ENCODE results near the gene MMP26. TPM values are rescaled to one million over a fixed set of nuclear protein-coding genes. Genes with fewer than 3 reads are reported as not detected.
"Not testable (repeated sequence)": the region's sequence is repeated elsewhere in the genome, so short reads cannot be mapped to it uniquely, and the experiment has no call there.

The MMP26 gene
- total RNA-seq, 2 donors from 2014 or later = not detected

GRCh38 chr11:4700436-4700820 lies 4.2 kb upstream of the MMP26 start:
- Histone ChIP-seq H3K9ac (ENCODE audit: low read depth in 2 of 2, low read length in 2 of 2) (no peak overlapping the region), H3K27ac (no peak overlapping the region), H3K27me3 (no peaks in the 10 kb centered on the region), H3K4me1 (no peaks in the 10 kb centered on the region), H3K9me3 (no peaks in the 10 kb centered on the region), H3K4me3 (no peak overlapping the region), H3K36me3 (no peaks in the 10 kb centered on the region)
- no peak for TF ChIP-seq CTCF (IDR thresholded peaks at IDR 0.05)
- DNase-seq = no peak
- intact Hi-C loops (cut with DNase I) = no loop called here

- TF ChIP-seq CTCF (IDR thresholded peaks at IDR 0.05) = no peak
- Histone ChIP-seq H3K36me3 (no peaks in the 10 kb centered on the region), H3K9me3 (no peaks in the 10 kb centered on the region), H3K27ac (no peak overlapping the region), H3K9ac (ENCODE audit: low read depth in 2 of 2, low read length in 2 of 2) (no peak overlapping the region), H3K4me1 (no peaks in the 10 kb centered on the region), H3K27me3 (no peaks in the 10 kb centered on the region), H3K4me3 (no peak overlapping the region)
- no peak for DNase-seq
- intact Hi-C loops (cut with DNase I) = no loop called here
Observed at GRCh38 chr11:4704790-4705334, 278 bp downstream of the MMP26 start.

- no peaks in the 10 kb centered on the region for H3K27me3 ChIP-seq
- no peaks in the 10 kb centered on the region for H3K36me3 ChIP-seq
- H3K4me3 ChIP-seq = no peak overlapping the region
- H3K9ac ChIP-seq (ENCODE audit: low read depth in 2 of 2, low read length in 2 of 2) = no peak overlapping the region
- TF ChIP-seq CTCF (IDR thresholded peaks at IDR 0.05) = no peak
- intact Hi-C loops (cut with DNase I) = no loop called here
- H3K27ac ChIP-seq = no peak overlapping the region
- no peak for DNase-seq
- no peaks in the 10 kb centered on the region for H3K9me3 ChIP-seq
- H3K4me1 ChIP-seq = no peaks in the 10 kb centered on the region
Observed at GRCh38 chr11:4713241-4713640, 8.7 kb downstream of the MMP26 start.

GRCh38 chr11:4714300-4714699 lies 9.7 kb downstream of the MMP26 start:
- Histone ChIP-seq H3K4me3 (no peak overlapping the region), H3K4me1 (no peaks in the 10 kb centered on the region), H3K27ac (no peak overlapping the region), H3K36me3 (no peaks in the 10 kb centered on the region), H3K27me3 (no peaks in the 10 kb centered on the region), H3K9ac (ENCODE audit: low read depth in 2 of 2, low read length in 2 of 2) (no peak overlapping the region), H3K9me3 (no peaks in the 10 kb centered on the region)
- intact Hi-C loops (cut with DNase I) = no loop called here
- no peak for TF ChIP-seq CTCF (IDR thresholded peaks at IDR 0.05)
- no peak for DNase-seq

- not testable (repeated sequence) for DNase-seq, H3K36me3 ChIP-seq
Observed at GRCh38 chr11:4722616-4723534, 18.3 kb downstream of the MMP26 start.

GRCh38 chr11:4727171-4727570 lies 22.6 kb downstream of the MMP26 start:
- Histone ChIP-seq H3K9ac (ENCODE audit: low read depth in 2 of 2, low read length in 2 of 2) (no peak overlapping the region), H3K4me3 (no peak overlapping the region), H3K27me3 (no peaks in the 10 kb centered on the region), H3K36me3 (no peaks in the 10 kb centered on the region), H3K9me3 (no peaks in the 10 kb centered on the region), H3K4me1 (no peaks in the 10 kb centered on the region), H3K27ac (no peak overlapping the region)
- no peak for TF ChIP-seq CTCF (IDR thresholded peaks at IDR 0.05)
- DNase-seq = no peak
- intact Hi-C loops (cut with DNase I) = no loop called here

More at GRCh38 chr11:4722616-4723534, 18.3 kb downstream of the MMP26 start:
- H3K9ac ChIP-seq (ENCODE audit: low read depth in 2 of 2, low read length in 2 of 2); H3K9me3 ChIP-seq; H3K4me3 ChIP-seq; H3K27me3 ChIP-seq; H3K27ac ChIP-seq; H3K4me1 ChIP-seq; intact Hi-C loops (cut with DNase I): not testable (repeated sequence)

Measured in colonic mucosa (tissue), 4 donors.